ENCODE measurements around the gene GRK2. TPM values are rescaled to one million over a fixed set of nuclear protein-coding genes. Genes with fewer than 3 reads are reported as not detected.

GRK2 gene
- total and polyA plus RNA-seq, 2 of the 8 experiments (the other 6 are each of a cell fraction or from before 2014, with no cell fraction given), result 47.3 to 49.7 TPM

- Histone ChIP-seq H4K5ac (ENCODE audit: insufficient read length, low read depth, low read length) (no peak overlapping the region), H2AK5ac (ENCODE audit: low read depth, low read length) (peak overlapping the region; percentile 24; the same call in 1 of the 2 replicates), H3K27me3 (replicated peaks in 1 of 4; ENCODE audit: control insufficient read depth in 3 of 4, extremely low read depth in 1 of 4, insufficient read depth in 3 of 4, low read length in 3 of 4) (no peaks in the 10 kb centered on the region), H3K23ac (ENCODE audit: insufficient read length) (no peak overlapping the region), H4K8ac (ENCODE audit: extremely low read depth, insufficient read depth, low read length) (no peak overlapping the region), H3K56ac (replicated peaks; ENCODE audit: insufficient read length, low read depth, low read length) (no peak overlapping the region), H3K4me2 (ENCODE audit: insufficient read depth in 1 of 2, low read depth in 2 of 2, low read length in 2 of 2) (no peak overlapping the region; a peak in 1 of 4 replicates), H2BK120ac (replicated peaks; ENCODE audit: low read depth, low read length) (no peak overlapping the region), H3K4me3 (ENCODE audit: extremely low read depth in 1 of 4, insufficient read depth in 2 of 4, low read depth in 3 of 4, low read length in 4 of 4) (no peak overlapping the region), H3K79me2 (ENCODE audit: control insufficient read depth in 1 of 2, insufficient read depth in 2 of 2, low read length in 2 of 2) (peaks cover 0 to 47% of the 10 kb centered on the region in 2 experiments; a peak in 3 of 4 replicates), H2BK5ac (ENCODE audit: low read depth, low read length) (peak overlapping the region; percentile 66; the same call in 1 of the 2 replicates), H3K9me3 (ENCODE audit: insufficient read depth in 2 of 2, low read depth in 1 of 2, low read length in 1 of 2) (no peaks in the 10 kb centered on the region), H3K4ac (replicated peaks; ENCODE audit: insufficient read length, low read depth, low read length) (no peak overlapping the region), H3K4me1 (replicated peaks in 1 of 4; ENCODE audit: control insufficient read depth in 3 of 4, insufficient read depth in 4 of 4, low read length in 3 of 4) (peaks cover 0 to 32% (median 22%) of the 10 kb centered on the region in 4 experiments; a peak in 6 of 7 replicates), H3K9ac (replicated peaks in 1 of 4; ENCODE audit: extremely low read depth in 1 of 4, low read depth in 3 of 4, low read length in 3 of 4) (no peak overlapping the region), H4K20me1 (replicated peaks in 1 of 2; ENCODE audit: control insufficient read depth in 1 of 2, insufficient read depth in 2 of 2, low read length in 2 of 2) (peaks cover 6 to 19% of the 10 kb centered on the region in 2 experiments), H2BK15ac (ENCODE audit: low read length) (peak overlapping the region; percentile 81; the same call in 1 of the 2 replicates), H2AFZ (ENCODE audit: low read length) (no peak overlapping the region), H3K79me1 (ENCODE audit: low read depth, low read length) (peaks cover 20% of the 10 kb centered on the region), H3K36me3 (ENCODE audit: control insufficient read depth in 2 of 4, insufficient read depth in 4 of 4, low read length in 3 of 4) (peaks cover 7 to 16% (median 14%) of the 10 kb centered on the region in 4 experiments; a peak in 6 of 8 replicates), H2BK20ac (ENCODE audit: low read length) (peak overlapping the region; percentile 23; the same call in 1 of the 2 replicates), H3K18ac (ENCODE audit: extremely low read depth, low read length) (no peak overlapping the region; the same call in 1 of the 2 replicates), H3K27ac (ENCODE audit: low read depth, low read length) (0 out of 2 replicates have a peak overlapping the region, but pooled peaks have one; percentile 37), H3K14ac (ENCODE audit: insufficient read length) (no peak overlapping the region), H3K23me2 (ENCODE audit: low read depth, low read length) (no peaks in the 10 kb centered on the region; the same call in 1 of the 2 replicates), H2BK12ac (ENCODE audit: low read depth, low read length) (no peak overlapping the region; the same call in 1 of the 2 replicates), H4K91ac (replicated peaks; ENCODE audit: insufficient read length, low read length) (peak overlapping the region; percentile 62)
- POLR2A ChIA-PET (ENCODE audit: partially characterized antibody), result interaction anchor here (0.8 to 1.3 kb wide), 2 partner anchors 9 to 31 kb away, joined by 4 read pairs; partner anchors contain the start of gene GRK2
- FAIRE-seq, result no peak
- DNase-seq (ENCODE audit: low read depth in 1 of 2, low spot score in 2 of 2), result no peak
- 93% methylated on average over 17 of the region's 17 CpGs; no CpG with 5 or more reads in 1 of the 2 experiments for WGBS, 2 experiments (ENCODE audit: extremely low coverage in 1 of 2, insufficient coverage in 1 of 2, insufficient read length in 1 of 2, insufficient replicate concordance in 2 of 2, low coverage in 1 of 2, low lambda C conversion rate in 2 of 2, missing lambda C conversion rate in 1 of 2)
- CTCF ChIA-PET (ENCODE audit: partially characterized antibody), result interaction anchor here (0.6 to 2.9 kb wide), 5 partner anchors 13 to 39 kb away, joined by 3 to 23 read pairs (median 4); partner anchors contain the start of gene ANKRD13D
- no peak for TF ChIP-seq GTF2F1 (IDR thresholded peaks at IDR 0.05; ENCODE audit: borderline replicate concordance, low read depth, low read length)
- TF ChIP-seq EZH2 (IDR thresholded peaks at IDR 0.05; ENCODE audit: low read depth, low read length, severe bottlenecking), result no peak
- TF ChIP-seq SIN3A (conservative IDR thresholded peaks at IDR 0.05 in 1 of 2, IDR thresholded peaks at IDR 0.05 in 1 of 2; ENCODE audit: low read depth in 1 of 2, low read length in 2 of 2), result no peak
- TF ChIP-seq CTBP2 (IDR thresholded peaks at IDR 0.05; ENCODE audit: borderline replicate concordance, insufficient read depth, insufficient read length, low read length), result no peak
- TF ChIP-seq RAD21 (IDR thresholded peaks at IDR 0.05 in 1 of 2, conservative IDR thresholded peaks at IDR 0.05 in 1 of 2; ENCODE audit: low read depth in 2 of 2, low read length in 2 of 2), result peak; percentile 11 to 20; a peak in 2 of 4 replicates
These were observed 9.5 kb downstream of the GRK2 start for GRCh38 chr11:67275606-67276409.

Data from H1 (cell line).